Stimulated activated CD4-positive, alpha-beta T cell treated with anti-CD3 and anti-CD28 coated beads, Interleukin-12 subunit alpha, Interleukin-12 subunit beta, amount 100 ng/mL, for 48 hours (primary cell): Measurements from ENCODE around the gene NAV3.
"Not testable (repeated sequence)": the region's sequence is repeated elsewhere in the genome, so short reads cannot be mapped to it uniquely, and the experiment has no call there.

Experiments used
- DNase-seq, 3 donors: peaks; one replicate each; pipeline ENCODE4 v3.0.0-alpha.2; 2020; ENCODE audit warnings: low read depth in 2 of 3, low spot score in 1 of 3

NAV3 gene

DNA sequence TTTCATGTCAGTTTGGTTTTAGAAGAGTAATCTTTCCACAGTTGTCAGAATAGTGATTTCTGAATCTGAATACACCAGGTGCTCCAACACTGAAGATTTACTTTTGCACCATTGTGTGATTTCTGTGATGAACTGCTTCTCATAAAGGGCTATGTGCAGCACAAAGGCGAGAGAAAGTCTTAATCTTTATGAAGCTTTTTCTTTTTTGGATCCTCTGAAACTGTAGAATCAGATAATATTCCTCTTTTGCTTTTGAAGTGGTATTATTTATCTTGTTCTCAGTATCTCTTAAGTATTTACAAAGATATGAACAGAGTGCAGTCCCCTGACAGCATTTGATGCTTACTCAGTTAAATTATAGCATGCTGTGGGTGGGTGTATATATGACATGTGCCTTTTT, 207.8 kb downstream of the NAV3 start:
- no peak for DNase-seq

DNA sequence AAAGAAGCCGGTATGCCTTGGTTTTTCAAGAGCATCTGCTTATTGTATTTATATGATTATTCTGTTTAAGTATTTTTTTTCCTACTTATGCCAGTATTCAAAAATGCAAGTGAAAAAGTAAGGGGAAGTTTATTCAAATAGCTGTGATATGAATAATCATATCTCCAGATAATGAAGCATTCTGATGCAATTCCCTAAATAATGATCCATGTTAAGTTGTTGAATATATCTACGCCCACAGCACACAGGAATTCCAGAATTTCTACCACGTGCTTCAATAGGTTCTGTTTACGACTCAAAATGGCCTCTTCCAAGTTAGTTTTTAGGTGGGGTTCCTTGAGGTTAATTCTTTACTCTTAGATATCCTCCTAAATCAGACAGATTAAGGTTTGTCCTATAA, 208.3 kb downstream of the NAV3 start:
- no peak for DNase-seq

DNA sequence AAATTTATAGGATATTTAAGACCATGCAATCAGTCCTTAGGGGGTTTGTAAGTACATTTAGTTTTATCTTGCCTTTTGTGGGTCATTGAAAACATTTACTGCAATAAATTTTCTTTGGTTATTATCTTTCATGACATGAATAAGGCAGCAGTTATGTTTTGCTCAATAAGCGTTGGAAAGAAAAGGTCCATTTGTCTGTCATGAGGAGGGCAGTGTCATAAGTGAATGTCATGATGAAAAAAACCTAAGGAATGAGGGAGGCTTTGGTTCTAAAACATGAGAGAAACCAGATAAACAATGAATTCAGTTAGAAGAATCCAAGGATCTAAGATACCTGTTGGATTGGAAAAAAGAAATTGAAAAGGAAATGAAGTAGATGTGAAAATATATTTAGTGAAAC, 209.4 kb downstream of the NAV3 start:
- no peak for DNase-seq

DNA sequence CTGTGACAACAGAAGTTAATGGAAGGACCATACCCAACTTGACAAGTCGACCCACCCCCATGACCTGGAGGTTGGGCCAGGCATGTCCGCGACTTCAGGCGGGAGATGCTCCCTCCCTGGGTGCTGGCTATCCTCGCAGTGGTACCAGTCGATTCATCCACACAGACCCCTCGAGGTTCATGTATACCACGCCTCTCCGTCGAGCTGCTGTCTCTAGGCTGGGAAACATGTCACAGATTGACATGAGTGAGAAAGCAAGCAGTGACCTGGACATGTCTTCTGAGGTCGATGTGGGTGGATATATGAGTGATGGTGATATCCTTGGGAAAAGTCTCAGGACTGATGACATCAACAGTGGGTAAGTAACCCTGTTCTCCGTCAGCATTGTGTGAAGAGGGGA, 220.1 kb downstream of the NAV3 start:
- no peak for DNase-seq

DNA sequence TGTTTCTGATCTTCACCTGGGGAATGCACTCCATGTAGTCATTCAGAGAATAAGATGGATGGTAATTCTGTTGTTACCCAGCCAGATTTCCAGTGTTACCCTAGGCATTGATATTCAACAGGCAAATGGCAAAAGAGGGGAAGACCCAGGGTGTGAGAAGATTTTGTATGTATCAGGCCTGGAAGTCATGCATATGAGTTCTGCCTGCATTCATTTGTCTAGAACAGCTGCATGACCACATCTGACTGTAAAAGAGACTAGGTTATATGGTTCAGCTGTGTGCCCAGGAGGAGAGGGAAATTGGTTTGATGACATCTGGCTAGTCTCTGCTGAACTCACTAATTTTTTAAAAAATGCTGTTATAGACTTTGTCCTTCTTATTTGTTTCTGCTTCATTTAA, 224.9 kb downstream of the NAV3 start:
- DNase-seq: no peak

DNA sequence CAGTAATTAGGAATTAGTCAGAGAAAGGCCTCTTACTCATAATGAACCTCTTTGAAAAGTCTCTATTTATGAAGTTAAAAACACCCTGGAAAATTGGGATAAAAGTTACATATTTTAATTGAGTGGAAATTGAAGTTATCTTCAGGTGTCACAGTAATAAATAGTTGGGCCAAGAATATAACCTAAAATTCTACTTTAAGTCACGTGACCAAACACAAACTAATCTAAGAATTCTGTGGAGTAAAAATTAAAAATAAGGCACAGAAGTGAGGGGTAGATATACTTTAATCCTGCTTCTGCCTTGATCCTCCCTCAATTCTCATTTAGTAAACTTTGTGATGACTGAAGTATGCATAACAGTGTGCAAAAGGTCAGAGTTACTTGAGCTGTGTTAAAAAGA, 226.4 kb downstream of the NAV3 start:
- no peak for DNase-seq

DNA sequence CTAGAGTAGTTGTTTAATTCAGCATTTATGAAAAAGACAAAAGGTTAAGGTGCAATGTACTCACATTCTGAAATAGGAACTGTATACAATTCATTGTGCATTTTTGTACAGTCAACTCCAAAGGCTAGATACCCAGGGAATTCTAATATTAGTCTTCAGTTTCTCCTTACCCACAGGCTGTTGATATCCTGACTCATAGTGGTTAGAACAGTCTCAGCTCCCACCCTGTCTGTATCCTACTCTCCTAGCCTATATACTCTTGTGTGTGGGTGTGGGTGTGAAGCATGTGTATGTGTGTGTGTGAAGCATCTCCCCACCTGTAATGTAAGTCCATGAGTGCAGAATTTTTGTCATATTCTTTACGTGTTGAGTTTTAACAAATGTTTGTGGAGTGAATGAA, 229.5 kb downstream of the NAV3 start:
- DNase-seq: no peak

DNA sequence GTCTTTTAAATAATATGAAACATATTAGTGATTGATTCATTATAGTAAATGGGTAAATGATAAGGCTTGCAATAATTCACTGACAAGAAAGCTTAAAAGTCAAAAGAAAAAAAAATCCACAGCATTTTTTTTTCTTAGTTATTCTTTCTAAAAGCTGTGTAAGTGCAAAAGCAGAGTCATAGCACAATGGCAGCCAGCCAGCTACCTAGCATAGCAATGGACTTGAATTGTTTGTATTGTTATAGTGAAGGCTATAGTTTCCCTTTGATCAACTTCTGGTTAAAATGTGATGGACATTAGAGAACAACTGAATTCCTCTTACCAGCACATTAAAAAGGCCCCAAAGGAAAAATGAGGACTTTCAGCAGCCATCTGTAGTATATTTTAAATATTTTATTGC, 232.1 kb downstream of the NAV3 start:
- no peak for DNase-seq

DNA sequence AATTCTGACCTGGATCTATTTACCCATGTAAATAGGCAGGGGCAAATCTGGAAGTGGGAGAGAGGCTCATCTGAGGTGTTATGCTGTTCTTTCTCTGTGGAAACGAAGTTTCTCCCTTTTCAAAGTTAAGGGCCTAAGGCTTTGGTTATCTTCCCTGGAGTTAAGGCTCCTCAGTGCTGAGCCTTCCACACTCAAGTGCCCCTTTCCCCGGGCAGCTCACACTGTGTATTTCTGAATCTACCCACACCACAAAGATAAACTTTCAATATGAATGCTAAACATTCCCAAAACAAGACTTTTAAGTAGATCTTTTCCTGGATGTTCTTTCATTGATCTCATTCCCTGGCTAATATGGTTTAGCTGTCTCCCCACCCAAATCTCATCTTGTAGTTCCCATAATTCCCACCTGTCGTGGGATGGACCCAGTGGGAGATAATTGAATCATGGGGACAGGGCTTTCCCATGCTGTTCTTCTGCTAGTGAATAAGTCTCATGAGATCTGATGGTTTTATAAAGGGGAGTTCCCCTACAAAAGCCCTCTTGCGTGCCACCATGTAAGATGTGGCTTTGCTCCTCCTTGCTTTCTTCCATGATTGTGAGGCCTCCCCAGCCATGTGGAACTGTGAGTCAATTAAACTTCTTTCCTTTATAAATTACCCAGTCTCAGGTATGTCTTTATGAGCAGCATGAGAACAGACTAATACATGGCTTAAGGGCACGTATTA, 251.1 kb downstream of the NAV3 start:
- DNase-seq: no peak

DNA sequence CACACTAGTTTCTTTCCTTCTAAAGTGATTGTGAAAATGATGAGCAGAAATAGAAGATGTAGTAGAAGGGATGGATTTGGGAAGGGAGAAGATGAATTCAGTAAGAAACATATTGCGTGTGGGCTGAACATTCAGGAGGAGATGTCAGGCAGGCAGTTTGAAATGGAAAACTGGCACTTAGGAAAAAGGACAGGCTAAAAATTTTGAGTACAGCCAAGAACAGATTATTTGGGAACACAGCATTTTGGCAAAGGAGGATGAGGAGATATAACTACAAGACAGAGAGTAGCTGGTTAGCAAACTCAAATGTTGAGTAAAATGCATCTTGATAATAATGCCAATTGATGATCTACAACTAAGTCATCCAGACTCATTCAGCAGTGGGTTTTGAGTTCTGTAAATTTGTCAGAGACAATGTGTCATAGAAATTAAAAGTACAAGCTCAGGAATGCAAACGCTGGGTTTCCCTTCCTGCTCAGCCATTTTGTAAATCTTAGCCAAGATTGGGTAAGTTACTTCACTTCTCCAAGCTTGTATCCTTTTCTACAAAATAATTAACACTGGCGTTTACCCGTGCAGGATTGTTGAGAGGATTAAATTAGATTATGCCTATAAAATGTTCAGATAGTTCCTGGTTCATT, 255.0 kb downstream of the NAV3 start:
- DNase-seq: no peak

DNA sequence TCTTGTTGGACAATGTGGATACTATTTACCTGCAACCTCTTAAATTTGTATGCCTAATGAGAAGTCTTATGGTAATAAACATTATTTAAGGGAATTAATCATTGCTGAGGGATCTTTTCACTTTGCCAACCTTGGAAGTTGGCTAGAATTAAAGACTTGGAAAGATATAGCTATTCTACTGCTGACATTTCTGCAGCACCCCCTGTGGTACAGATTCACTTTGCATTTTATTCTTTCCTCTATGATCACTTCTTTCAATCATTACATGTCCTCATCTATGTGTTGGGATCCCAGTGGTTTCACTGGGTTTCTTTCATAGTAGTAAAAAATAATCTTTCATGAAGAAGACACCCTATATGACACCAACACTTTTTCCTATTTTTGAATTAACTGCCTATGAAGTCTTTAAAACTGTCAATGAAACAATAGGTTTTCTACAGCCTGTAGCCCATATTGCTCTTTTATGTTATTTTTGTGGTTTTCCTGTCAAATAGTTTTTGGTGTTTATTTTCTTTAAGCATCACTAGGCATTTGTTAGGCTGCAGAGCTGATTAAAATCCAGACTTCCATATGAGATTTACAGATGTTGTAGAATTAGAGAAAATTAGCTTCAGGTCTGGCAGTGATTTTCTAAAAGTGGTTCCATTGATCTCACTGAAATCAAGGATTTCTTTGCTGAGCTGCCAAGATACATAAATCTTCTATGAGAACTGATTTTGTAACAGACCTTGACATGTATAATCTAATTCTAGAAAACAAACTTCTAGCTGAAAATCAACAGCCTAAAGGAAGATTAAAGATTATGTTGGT, 256.1 kb downstream of the NAV3 start:
- DNase-seq: no peak

DNA sequence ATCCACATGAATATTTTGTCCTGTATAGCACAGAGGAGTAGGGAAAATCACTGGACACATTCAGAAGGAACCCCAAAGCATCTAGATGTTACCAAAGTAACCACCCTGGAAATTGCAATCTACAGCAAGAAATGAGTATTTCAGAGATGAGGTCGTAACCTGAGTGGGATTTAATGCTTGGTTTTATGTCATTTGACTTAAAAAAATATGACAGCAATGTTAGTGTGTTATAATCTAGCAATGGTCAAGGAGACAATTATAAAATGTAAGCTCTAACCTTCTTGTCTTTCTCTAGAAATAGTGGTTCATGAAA, 256.6 kb downstream of the NAV3 start:
- DNase-seq: no peak

DNA sequence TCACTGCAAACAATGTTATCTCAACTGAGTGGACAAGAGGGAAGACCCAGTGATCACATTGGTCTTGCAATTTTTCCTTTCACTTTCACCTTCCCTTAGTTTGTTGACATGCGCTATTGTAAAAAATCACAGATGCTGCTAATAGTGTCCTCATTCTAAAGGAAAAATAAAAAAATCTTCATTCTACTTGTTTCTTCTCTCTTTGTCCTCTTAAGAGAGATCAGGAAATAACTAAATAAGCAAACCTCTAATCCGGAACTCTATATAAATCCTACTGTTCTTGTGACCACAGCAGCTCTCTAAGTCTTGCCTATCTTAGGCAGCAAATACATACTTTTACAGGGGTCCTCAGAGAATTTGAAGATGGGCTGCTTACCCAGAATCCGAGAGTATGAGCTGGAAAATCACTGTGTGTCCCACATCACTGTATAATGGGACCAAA, 257.7 kb downstream of the NAV3 start:
- DNase-seq: no peak

DNA sequence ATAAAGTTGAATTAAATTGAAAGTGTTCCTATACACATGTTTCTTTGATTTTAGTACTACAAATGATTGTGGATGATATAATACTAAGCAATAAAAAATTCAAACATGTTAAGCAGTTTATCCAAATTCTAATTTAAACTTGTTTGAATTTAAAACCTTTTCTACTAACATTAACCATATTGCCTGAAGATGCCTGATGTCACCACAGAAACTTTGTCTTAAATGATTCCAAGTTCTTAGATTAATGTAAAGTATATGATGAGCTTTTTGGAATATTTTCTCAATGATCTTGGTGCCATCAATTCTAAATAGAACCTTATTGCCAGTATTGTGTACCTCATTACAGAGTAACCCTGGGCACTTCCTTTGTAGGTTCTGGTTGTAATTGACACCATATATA, 259.6 kb downstream of the NAV3 start:
- no peak for DNase-seq

DNA sequence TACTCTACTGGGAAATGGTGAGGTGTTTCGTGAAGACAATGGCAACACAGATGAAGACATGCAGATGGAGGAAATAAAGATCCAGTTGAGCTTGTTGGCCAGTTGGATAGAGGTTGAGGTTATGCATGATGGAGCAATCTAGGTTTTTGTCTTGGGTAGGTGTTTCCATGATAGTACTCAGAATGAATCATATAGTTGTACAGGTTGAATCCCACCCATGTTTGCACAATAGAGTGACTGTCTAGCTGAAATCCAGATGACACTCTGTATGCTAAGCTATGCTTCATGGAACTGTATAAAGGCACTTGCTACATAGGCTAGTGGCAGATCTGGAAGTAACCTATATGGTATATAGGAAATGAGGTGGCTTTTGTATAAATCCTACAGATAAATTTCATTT, 264.9 kb downstream of the NAV3 start:
- no peak for DNase-seq

DNA sequence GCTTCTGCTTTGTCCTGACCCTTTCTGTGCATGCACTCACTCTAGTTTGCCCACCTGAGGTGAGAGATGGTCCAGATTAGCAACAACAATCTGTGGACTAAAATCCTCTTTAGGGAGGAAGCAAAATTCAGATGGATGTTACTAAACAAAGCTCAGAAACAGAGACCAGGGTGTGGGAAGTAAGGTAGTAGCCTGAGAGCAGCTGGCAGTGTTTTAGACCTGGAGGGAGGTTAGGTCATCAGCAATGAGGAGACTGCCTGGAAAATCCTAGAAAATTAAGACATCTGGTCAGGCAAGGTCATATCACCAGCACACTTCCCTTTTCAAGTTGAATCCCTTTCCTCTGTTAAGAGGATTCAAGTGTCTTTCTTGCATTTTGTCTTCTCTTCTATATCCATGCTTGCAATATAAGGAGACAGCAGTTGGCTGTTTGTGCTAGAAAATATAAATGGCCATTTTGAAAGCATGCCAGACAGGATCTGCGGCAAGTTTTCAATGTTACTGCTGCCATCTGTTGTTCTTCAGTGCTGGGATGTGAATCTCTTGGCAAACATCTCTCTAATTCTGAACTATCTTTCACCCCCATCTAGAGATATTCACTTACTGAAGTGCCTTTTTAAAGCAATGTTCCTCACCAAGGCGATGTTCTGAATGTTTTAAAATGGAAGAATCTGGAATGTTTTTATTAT, 266.4 kb downstream of the NAV3 start:
- no peak for DNase-seq

DNA sequence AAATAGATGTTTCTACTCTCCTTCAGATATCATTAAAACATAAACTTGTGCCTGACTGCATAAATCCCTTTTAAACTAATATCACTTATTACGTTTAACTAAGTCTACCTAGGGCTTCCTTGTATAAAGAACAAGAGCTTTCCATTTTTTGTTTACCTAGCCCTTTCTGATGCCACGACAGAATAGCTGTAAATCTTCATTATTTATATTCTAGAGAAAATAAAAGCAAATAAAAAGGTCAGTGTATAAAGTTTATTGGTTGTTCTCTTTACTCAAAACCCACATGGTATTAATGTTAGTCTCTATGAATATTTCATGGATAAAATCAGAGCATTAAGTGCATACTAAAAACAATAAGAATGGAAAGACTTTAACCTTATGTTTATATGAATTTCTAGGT, 269.1 kb downstream of the NAV3 start:
- no peak for DNase-seq

DNA sequence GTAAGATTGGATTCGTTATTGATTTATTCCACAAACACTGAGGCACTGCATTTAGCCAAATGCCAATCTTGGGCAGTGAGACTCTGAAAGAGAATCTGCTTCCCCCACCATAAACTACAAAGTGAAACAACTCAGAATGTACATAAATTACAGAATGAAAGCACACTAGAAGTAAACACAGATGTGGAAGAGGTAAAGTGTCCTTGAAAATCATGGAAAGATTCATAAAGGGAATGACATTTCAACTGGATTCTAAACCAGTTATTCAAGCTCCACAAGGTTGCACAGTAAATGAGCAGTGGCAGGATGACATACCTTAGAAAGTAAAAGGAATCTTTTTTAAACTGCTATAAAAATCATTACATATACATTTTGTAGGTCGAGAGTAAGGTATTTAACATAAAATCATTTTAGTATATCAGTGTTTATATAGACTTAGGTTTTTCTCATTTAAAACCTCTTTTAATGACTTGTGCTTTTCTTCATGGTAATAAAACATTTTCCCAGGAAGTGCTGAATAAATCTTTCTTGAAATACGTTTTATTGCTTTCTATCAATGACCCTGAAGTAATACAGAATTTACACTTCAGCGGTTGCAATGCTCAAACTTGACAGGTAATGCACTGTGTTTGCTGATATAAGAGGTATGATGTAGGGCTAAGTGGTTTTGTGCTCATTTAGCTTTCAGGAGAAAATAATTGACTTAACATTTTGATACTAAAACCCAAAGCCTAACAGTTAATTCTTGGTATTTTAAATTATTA, 270.6 kb downstream of the NAV3 start:
- no peak for DNase-seq

DNA sequence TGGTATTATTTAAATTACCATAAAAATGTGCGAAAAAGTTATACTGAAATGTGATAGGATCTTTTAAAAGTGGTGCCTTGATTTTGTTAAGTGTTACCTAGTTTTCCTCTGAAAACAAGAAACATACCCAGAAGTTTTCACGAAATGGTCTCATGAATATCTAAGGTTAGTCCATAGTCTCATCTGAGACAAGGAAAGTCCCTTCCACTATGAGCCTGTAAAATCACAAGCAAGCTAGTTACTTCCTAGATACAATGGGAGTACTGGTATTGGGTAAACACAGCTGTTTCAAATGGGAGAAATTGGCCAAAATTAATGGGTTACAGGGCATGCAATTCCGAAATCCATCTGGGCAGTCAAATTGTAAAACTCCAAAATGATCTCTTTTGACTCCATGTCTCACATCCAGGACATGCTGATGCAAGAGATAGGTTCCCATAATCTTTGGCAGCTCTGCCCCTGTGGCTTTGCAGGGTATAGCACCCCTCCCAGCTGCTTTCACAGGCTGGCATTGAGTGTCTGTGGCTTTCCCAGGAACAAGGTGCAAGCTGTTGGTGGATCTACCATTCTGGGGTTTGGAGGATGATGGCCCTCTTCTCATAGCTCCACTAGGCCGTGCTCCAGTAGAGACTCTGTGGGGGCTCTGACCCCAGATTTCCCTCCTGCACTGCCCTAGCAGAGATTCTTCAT, 271.4 kb downstream of the NAV3 start:
- no peak for DNase-seq

DNA sequence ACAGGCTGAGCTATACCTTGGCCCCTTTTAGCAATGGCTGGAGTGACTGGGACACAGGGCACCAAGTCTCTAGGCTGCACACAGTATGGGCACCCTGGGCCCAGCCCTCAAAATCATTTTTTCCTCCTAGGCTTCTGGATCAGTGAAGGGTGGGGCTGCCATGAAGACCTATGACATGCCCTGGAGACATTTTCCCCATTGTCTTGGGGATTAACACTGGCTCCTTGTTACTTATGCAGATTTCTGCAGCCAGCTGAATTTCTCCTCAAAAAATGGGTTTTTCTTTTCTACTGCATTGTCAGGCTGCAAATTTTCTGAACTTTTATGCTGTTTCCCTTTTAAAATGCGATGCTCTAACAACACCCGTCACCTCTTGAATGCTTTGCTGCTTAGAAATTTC, 272.1 kb downstream of the NAV3 start:
- not testable (repeated sequence) for DNase-seq

DNA sequence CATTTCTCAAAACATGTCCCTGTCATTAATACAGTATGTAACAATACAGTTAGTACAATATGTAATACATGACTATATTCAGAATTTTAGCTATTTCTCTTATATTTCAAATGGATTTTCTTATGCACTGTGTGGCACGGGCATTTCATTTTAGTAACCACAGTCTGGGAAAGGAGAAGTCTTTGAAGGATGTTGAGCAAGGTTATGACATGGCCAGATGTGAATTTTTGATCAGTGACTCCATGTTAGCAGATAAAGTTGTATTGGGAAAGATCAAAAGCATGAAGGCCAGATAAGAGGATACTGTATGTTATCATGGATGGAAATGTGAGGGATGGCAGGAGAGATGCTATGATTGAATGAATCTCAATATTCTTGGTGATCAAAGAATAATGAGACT, 285.2 kb downstream of the NAV3 start:
- no peak for DNase-seq
